ENCODE data around the gene SPDYC.

SPDYC gene

GRCh38 chr11:65170058-65170534 lies at the start of gene SPDYC:
SPDYC (plus strand) TSS chr11:65170233; CDS start chr11:65171358, 1,125 bp downstream.
- no peak for DNase-seq (ENCODE audit: low spot score)

- DNase-seq (ENCODE audit: low spot score): no peak
Observed at GRCh38 chr11:65120831-65121230, 49.2 kb upstream of the SPDYC start.

- no peak for DNase-seq (ENCODE audit: low spot score)
Observed at GRCh38 chr11:65121447-65121864, 48.6 kb upstream of the SPDYC start.

- DNase-seq (ENCODE audit: low spot score): peak; percentile 95
Observed at GRCh38 chr11:65121865-65122696, 48.0 kb upstream of the SPDYC start, which contains the start of the genes FAU and MRPL49. FAU (minus strand) TSS chr11:65122134; CDS start chr11:65121813, 321 bp downstream. MRPL49 (plus strand) TSS chr11:65122321; CDS start chr11:65122347, 26 bp downstream.

- DNase-seq (ENCODE audit: low spot score): no peak
Observed at GRCh38 chr11:65124480-65125196, 45.4 kb upstream of the SPDYC start.

GRCh38 chr11:65125197-65126056 lies 44.6 kb upstream of the SPDYC start:
- no peak for DNase-seq (ENCODE audit: low spot score)

- no peak for DNase-seq (ENCODE audit: low spot score)
Observed at GRCh38 chr11:65126624-65127274, 43.3 kb upstream of the SPDYC start.

- no peak for DNase-seq (ENCODE audit: low spot score)
Observed at GRCh38 chr11:65127473-65128181, 42.4 kb upstream of the SPDYC start.

GRCh38 chr11:65128182-65129145 lies 41.6 kb upstream of the SPDYC start:
- no peak for DNase-seq (ENCODE audit: low spot score)

- no peak for DNase-seq (ENCODE audit: low spot score)
Observed at GRCh38 chr11:65129649-65130441, 40.2 kb upstream of the SPDYC start.

- DNase-seq (ENCODE audit: low spot score): no peak
Observed at GRCh38 chr11:65130631-65131416, 39.2 kb upstream of the SPDYC start.

GRCh38 chr11:65131417-65131776 lies 38.6 kb upstream of the SPDYC start:
- DNase-seq (ENCODE audit: low spot score): no peak

- DNase-seq (ENCODE audit: low spot score): no peak
Observed at GRCh38 chr11:65131895-65132237, 38.2 kb upstream of the SPDYC start.

GRCh38 chr11:65132238-65132987 lies 37.6 kb upstream of the SPDYC start:
- no peak for DNase-seq (ENCODE audit: low spot score)

- DNase-seq (ENCODE audit: low spot score): no peak
Observed at GRCh38 chr11:65132988-65133700, 36.9 kb upstream of the SPDYC start.

- no peak for DNase-seq (ENCODE audit: low spot score)
Observed at GRCh38 chr11:65133724-65134123, 36.3 kb upstream of the SPDYC start.

All from COLO829 (cell line).